ENCODE measurements around the gene DPYD.

DPYD gene

DNA sequence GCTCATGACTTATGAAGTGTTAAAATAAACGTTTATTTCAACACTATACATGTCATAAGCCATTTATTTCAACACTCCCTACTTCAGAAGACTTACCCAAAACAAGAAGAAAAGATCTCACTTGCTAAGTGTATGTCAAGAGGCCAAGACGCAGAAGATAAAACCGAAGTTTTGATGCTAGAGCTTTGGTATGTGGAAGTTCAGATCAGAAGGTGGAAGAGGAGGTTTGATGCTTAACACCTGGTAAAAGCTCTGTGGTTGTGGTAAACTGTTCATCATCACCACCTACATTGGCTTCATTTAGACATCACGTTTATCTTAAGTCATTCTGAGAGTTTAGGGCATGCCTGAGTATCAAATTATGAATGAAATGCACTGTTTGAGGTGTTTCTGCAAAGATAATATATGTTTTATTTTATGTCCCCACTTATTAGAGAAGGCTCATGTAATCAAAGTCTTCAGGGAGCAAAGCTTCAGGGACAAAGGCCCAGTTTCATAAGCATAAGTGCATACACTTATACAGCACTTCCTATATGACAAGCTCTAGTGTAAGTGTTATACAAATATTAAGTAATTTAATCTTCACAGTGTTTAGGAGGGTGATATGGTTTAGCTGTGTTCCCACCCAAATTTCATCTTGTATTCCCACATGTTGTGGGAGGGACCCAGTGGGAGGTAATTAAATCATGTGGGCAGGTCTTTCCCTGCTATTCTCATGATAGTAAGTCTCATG, 665.9 kb downstream of the DPYD start:
- DNase-seq (ENCODE audit: extremely low read depth, low read depth): no peak
- TF ChIP-seq, protein P1, sequence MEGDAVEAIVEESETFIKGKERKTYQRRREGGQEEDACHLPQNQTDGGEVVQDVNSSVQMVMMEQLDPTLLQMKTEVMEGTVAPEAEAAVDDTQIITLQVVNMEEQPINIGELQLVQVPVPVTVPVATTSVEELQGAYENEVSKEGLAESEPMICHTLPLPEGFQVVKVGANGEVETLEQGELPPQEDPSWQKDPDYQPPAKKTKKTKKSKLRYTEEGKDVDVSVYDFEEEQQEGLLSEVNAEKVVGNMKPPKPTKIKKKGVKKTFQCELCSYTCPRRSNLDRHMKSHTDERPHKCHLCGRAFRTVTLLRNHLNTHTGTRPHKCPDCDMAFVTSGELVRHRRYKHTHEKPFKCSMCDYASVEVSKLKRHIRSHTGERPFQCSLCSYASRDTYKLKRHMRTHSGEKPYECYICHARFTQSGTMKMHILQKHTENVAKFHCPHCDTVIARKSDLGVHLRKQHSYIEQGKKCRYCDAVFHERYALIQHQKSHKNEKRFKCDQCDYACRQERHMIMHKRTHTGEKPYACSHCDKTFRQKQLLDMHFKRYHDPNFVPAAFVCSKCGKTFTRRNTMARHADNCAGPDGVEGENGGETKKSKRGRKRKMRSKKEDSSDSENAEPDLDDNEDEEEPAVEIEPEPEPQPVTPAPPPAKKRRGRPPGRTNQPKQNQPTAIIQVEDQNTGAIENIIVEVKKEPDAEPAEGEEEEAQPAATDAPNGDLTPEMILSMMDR (IDR thresholded peaks at IDR 0.05; ENCODE audit: low read depth, low read length, missing control alignments): no peak
- no peak overlapping the region for H3K4me3 ChIP-seq (replicated peaks; ENCODE audit: low read depth, low read length)

DNA sequence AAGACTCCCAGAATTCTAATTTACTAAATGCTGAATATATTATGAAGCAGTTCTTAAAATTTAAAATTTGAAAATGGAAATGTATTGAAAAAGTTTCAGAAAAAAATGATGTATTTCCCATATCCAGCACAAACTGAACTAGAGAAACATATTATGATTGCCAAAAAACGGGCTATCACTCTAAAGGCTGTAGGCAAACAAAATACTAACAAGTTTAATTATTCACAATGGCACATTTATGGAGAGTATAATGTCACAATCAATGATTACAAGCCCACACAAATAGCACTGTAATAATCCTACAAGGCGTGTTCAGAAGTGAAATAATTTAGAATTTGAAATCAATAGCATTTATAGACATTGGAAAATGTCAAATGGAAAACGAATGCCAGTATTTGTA, 667.9 kb downstream of the DPYD start:
- TF ChIP-seq, protein P1 (IDR thresholded peaks at IDR 0.05; ENCODE audit: low read depth, low read length, missing control alignments): no peak
- no peak for DNase-seq (ENCODE audit: extremely low read depth, low read depth)
- no peak overlapping the region for H3K4me3 ChIP-seq (replicated peaks; ENCODE audit: low read depth, low read length)

DNA sequence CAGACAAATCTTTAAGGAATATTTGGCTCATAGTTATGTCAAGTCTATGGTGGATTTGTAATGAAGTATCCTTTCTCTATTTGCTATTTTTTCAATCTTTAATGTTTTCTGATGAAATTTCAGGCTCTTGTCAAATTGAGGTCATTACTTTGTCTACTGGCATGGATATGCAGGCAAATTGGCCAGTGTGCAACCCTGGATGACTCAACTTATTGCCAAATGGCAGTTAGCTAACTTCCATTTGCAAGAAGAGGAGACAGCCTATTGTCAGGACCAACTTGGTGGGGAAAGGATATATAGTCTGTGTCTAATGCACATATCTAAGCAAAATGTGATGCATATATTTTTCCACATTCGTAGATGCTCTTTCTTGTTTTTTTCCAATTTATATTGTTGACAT, 668.8 kb downstream of the DPYD start:
- TF ChIP-seq, protein P1 (IDR thresholded peaks at IDR 0.05; ENCODE audit: low read depth, low read length, missing control alignments): no peak
- no peak for DNase-seq (ENCODE audit: extremely low read depth, low read depth)
- H3K4me3 ChIP-seq (replicated peaks; ENCODE audit: low read depth, low read length): no peak overlapping the region

DNA sequence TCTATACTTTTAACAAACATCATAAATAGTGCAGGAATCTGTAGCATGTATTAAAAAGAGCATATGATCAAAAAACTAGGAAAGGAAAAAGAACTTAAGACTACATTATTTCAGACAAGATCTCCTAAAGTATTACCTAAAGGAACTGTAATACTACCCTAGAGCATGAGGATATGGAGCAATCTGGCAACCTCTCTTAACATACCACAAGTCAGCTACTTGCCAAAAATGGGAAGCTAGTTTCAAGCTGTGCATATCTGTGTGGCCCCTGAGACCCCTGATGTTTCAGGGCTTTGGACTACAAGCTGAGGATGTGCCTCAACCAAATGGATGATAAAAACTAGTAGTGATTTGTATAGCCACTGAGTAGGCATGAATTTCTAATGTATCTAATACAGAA, 673.6 kb downstream of the DPYD start:
- TF ChIP-seq, protein P1 (IDR thresholded peaks at IDR 0.05; ENCODE audit: low read depth, low read length, missing control alignments): no peak
- no peak for DNase-seq (ENCODE audit: extremely low read depth, low read depth)
- no peak overlapping the region for H3K4me3 ChIP-seq (replicated peaks; ENCODE audit: low read depth, low read length)

DNA sequence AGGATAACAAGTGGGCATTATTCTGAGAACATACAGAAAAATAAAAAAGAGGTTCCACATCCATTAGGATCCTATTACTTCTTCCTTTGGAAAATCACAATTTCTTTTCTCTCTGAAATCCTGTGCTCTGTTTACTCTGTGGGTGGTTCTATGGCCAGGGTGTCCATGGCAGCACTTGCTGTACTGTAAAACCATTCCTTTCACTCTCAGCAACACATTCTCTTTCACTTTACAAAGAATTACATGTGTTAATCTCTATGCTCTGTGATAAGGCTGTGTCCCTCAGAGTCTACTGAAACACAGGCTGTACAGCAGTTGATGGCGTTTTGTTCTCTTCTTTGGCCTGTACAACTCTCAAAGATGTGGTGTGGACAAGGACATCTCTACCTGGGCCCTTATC, 675.2 kb downstream of the DPYD start:
- H3K4me3 ChIP-seq (replicated peaks; ENCODE audit: low read depth, low read length): no peak overlapping the region
- TF ChIP-seq, protein P1 (IDR thresholded peaks at IDR 0.05; ENCODE audit: low read depth, low read length, missing control alignments): no peak
- no peak for DNase-seq (ENCODE audit: extremely low read depth, low read depth)

DNA sequence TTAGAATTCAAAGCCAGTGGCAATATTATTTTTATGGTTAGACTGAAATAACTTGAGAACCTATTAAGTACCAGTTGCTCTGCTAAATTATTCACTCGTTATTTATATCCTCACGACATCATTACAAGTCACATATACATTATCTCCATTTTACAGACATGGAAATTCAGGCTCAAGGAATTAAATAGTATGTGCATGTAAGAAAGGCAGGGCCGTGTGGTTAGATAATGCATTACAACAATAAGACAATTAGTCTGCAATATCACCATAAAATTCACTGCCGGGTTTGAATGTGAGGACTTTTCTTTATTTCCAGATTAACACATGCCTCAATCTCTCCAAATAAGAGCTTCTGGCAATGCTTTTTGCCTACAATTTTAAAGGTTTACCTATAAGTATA, 675.8 kb downstream of the DPYD start:
- TF ChIP-seq, protein P1 (IDR thresholded peaks at IDR 0.05; ENCODE audit: low read depth, low read length, missing control alignments): no peak
- no peak for DNase-seq (ENCODE audit: extremely low read depth, low read depth)

More for the DNA sequence above, 675.8 kb downstream of the DPYD start:
- H3K4me3 ChIP-seq (replicated peaks; ENCODE audit: low read depth, low read length): no peak overlapping the region

Measured in HFF-Myc (cell line).